Retinal pigment epithelial cell (primary cell): Measurements from ENCODE around the gene ARHGAP26.
A peak's percentile ranks its signal among the peaks of the same experiment; 100 is the strongest.

ENCODE experiments used
- DNase-seq: peaks from one replicate; pipeline ENCODE4 v3.0.0-alpha.2; 2010; ENCODE audit warnings: low read depth
- H3K4me3 ChIP-seq: 2 replicates; pipeline ENCODE4 v1.5.1; 2011; ENCODE audit warnings: mild to moderate bottlenecking, low read length, control low read depth, moderate library complexity
- CTCF ChIP-seq: conservative IDR thresholded peaks from 2 replicates; pipeline ENCODE4 v1.5.1; 2011; ENCODE audit warnings: low read depth, low read length, control low read depth, inconsistent platforms

ARHGAP26 gene

GRCh38 chr5:143207563-143208364, 437.6 kb downstream of the ARHGAP26 start:
- TF ChIP-seq CTCF: no peak
- no peak for DNase-seq
- no peak overlapping the region for H3K4me3 ChIP-seq

GRCh38 chr5:143208365-143208641, 438.1 kb downstream of the ARHGAP26 start:
- DNase-seq: no peak
- H3K4me3 ChIP-seq: no peak overlapping the region
- TF ChIP-seq CTCF: no peak

GRCh38 chr5:143208781-143209510, 438.8 kb downstream of the ARHGAP26 start:
- H3K4me3 ChIP-seq: no peak overlapping the region
- peak; percentile 33 for TF ChIP-seq CTCF
- no peak for DNase-seq

GRCh38 chr5:143209881-143210395, 439.8 kb downstream of the ARHGAP26 start:
- TF ChIP-seq CTCF: no peak
- H3K4me3 ChIP-seq: no peak overlapping the region
- no peak for DNase-seq

- no peak for DNase-seq
- no peak for TF ChIP-seq CTCF
- no peak overlapping the region for H3K4me3 ChIP-seq
These were observed 440.4 kb downstream of the ARHGAP26 start for GRCh38 chr5:143210576-143210975.

- no peak for DNase-seq
- H3K4me3 ChIP-seq: no peak overlapping the region
- TF ChIP-seq CTCF: no peak
These were observed 442.1 kb downstream of the ARHGAP26 start for GRCh38 chr5:143212261-143212660.
